Left ventricle myocardium superior (tissue), 1 donor: ENCODE measurements around the gene PRR18. TPM values are rescaled to one million over a fixed set of nuclear protein-coding genes. Genes with fewer than 3 reads are reported as not detected.

ENCODE experiments used
- ATAC-seq: fragments of 200-7000 bp; cut with Tn5 transposase; one replicate; pipeline ENCODE4 v1.9.1; 2020; ENCODE audit warnings: mild to moderate bottlenecking, moderate library complexity
- DNase-seq: peaks from one replicate; pipeline ENCODE4 v3.0.0-alpha.2; 2020
- intact Hi-C: fragments of 100-400 bp; cut with micrococcal nuclease; formaldehyde crosslinking; loops from one replicate; pipeline ENCODE4 v1.11.0; 2022
- total RNA-seq: library from RNA; stranded (reverse); fragmentation: NEBNext Ultra II Directional; extraction: Animal tissue kit (Norgen Biotek cat#: 25700); gene quantifications from one replicate; pipeline ENCODE4 v1.2.1, GENCODE V29; 2021
- donor health status: DM: no; HTN: yes; CAD: no; lungs with severe emphysema.

PRR18 gene
- total RNA-seq, 1 donor from 2014 or later = not detected

DNA sequence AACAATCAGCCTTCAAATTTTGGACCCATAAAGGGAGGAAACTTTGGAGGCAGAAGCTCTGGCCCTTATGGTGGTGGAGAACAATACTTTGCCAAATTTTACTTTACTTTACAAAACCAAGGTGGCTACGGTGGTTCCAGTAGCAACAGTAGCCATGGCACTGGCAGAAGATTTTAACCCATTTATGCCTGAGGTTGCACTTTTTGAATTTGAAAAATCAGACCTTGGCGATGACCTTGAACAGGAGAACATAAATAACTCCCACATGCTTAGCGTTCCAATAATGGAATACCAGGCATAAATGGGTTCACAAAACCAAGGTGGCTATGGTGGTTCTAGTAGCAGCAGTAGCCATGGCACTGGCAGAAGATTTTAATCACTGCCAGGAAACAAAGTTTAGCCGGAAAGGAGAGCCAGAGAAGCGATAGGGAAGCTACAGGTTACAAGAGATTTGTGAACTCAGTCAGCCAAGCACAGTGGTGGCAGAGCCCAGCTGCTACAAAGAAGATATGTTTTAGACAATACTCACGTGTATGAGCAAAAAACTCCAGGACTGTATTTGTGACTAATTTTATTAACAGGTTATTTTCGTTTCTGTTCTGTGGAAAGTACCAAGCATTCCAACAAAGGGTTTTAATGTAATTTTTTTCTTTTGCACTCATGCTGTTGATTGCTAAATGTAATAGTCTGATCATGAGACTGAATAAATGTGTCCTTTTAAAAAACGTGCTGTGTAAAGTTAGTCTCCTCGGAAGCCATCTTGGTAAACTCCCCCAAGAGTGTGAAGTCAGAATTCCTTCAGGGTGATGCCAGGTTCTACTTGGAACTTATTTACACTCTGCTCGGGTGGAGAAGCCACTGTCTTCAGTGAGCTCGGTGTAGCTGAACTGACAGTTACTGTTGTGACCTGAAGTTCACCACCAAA lies 27.4 kb upstream of the PRR18 start:
- DNase-seq (no peak), ATAC-seq (no peak)
- intact Hi-C loops = loop anchor here (10.0 kb wide), 1 partner anchor 49 kb away; the partner anchor contains the start of gene MPC1

GRCh38 chr6:166334878-166335277 lies 26.7 kb upstream of the PRR18 start:
- DNase-seq (no peak), ATAC-seq (no peak)
- intact Hi-C loops = loop anchor here (10.0 kb wide), 1 partner anchor 50 kb away; the partner anchor contains the start of gene MPC1

DNA sequence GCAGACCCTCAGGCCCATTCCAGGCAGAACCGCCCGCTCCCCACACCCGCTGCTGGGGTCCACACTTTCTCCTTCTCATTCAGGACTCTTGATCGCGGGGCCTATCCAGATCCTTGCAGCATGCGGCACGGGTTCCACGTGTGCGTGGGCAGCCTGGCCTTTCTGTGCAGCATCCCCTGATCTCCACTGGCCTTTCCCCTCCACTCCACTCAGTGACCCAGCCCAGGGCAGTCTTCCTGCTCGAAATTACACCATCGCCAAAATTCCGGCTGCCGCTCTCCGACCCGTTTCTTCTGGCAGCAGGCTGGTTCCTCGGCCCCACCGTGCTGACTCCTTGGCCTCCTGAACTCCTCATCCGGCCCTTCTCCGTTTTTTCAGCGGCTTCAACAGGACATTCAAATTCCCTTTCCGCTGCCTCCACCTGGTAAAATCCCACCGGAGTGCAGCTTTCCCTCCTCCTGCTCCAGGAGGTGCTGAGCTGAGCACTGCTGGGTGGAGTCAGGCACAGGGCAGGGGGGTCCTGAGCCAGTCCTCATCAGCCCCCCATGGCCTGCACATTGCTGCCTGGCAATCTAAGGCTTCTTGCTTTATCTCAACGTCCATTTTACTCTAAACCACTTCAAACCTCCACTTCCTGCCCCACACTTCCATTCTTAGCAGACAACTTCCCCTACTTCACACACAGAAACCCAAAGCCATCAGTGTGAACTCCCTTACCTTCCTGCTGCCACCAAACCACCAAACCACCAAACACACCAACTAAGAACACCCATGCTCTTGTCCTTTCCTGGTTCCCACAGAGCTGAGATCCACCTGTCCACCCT lies 25.2 kb upstream of the PRR18 start:
- DNase-seq (no peak), ATAC-seq (no peak)
- intact Hi-C loops = loop anchor here (10.0 kb wide), 1 partner anchor 51 kb away; the partner anchor contains the start of gene MPC1

- ATAC-seq (no peak), DNase-seq (no peak)
- intact Hi-C loops = loop anchor here (10.0 kb wide), 1 partner anchor 53 kb away; the partner anchor contains the start of gene MPC1
These were observed 23.6 kb upstream of the PRR18 start for GRCh38 chr6:166331503-166332415.

GRCh38 chr6:166330612-166331011 lies 22.4 kb upstream of the PRR18 start:
- DNase-seq = peak; percentile 77
- intact Hi-C loops = loop anchor here (10.0 kb wide), 1 partner anchor 54 kb away; the partner anchor contains the start of gene MPC1
- peak; percentile 92 for ATAC-seq

DNA sequence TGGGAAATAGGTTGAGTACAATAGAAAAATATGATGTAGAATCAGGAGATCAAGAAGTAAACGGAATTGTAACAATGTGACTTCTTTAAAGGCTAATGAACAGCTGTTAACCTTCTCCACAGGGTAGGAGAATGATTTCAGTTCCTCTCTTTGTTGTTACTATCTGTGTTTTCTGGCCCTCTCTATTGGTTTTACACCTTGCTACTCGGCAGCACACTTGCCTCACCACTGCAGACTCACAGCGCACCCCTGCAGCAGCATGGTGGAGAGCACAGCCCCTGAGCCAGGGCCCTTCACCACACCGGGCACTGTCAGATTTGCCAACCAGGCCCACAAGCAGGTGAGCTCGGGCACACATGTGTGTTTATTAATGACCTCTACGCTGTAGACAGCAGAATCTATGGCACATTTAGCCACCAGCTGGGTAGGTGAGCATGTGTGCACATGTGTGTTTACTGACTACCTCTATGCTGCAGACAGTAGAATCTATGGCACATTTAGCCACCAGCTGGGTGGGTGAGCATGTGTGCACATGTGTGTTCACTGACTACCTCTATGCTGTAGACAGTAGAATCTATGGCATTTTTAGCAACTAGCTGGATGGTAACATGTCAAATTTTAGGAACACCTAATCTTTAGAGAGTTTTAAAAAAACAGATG lies 17.3 kb upstream of the PRR18 start:
- DNase-seq (no peak), ATAC-seq (no peak)
- intact Hi-C loops = no loop called here

- ATAC-seq (no peak), DNase-seq (no peak)
- intact Hi-C loops = no loop called here
These were observed 15.2 kb upstream of the PRR18 start for GRCh38 chr6:166323395-166323794.

DNA sequence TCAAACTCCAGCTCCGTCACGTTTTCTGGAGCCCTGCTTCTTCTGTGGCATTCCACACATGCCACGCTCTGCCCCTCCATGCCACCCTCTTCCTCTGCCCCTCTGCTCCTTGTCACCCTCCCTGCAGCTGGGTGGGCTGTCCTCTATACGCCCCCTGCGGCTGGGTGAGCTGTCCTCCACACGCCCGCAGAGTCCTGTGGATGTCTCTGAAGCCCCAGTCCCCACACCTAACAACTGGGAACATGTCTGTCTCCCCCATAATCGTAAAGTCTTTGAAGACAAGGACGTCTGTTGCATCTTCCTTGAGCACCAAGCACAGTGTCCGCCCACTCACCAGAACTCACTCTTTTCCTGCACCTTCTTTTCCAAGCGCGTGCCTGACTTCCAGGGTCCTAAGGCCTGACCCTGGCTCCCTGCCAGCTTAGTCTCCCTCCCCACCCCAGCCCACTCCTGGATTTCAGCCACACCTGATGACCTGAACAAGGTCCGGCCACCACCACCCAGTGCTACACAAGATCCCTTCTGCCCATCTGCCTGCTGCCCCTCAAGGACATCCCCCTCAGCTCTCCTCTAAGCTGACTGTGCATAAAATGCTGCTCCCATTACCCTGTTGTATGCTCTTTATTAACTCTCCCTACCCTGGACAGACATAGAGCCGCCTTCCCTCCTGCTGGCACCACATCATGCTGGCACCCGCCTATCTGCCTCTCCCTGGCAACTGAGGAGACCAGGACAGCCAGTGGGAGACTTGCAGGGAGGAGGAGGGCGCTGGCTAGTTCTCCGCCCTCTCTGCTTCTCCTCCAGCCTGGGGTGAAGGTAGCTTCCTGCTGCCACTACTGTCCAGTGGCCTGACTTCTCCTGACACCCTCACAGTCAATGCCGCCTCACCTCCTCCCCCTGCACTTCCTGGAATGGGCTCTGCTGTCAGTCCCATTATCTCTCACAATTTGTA lies 10.7 kb upstream of the PRR18 start:
- intact Hi-C loops = no loop called here
- peak; percentile 99 for ATAC-seq
- peak; percentile 71 for DNase-seq

DNA sequence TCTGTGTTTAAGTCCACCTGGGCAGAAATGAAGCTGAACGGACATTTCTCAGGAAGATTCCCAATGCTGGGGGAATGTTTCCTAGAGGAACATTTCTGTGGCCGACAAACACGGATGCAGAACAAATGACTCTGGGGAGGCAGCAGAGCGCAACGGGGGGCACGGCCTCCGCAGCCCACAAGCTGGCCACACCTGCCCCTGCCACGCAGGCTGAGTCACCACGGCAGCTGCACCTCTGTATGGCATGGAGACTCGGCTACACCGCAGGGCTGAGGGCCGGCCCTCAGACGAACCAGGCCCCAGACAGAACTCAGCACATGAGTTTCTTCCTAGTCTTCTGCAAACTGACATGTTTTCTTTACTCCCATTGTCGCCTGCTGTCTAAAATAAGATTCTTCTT lies 10.0 kb upstream of the PRR18 start:
- DNase-seq = no peak
- intact Hi-C loops = no loop called here
- no peak for ATAC-seq

DNA sequence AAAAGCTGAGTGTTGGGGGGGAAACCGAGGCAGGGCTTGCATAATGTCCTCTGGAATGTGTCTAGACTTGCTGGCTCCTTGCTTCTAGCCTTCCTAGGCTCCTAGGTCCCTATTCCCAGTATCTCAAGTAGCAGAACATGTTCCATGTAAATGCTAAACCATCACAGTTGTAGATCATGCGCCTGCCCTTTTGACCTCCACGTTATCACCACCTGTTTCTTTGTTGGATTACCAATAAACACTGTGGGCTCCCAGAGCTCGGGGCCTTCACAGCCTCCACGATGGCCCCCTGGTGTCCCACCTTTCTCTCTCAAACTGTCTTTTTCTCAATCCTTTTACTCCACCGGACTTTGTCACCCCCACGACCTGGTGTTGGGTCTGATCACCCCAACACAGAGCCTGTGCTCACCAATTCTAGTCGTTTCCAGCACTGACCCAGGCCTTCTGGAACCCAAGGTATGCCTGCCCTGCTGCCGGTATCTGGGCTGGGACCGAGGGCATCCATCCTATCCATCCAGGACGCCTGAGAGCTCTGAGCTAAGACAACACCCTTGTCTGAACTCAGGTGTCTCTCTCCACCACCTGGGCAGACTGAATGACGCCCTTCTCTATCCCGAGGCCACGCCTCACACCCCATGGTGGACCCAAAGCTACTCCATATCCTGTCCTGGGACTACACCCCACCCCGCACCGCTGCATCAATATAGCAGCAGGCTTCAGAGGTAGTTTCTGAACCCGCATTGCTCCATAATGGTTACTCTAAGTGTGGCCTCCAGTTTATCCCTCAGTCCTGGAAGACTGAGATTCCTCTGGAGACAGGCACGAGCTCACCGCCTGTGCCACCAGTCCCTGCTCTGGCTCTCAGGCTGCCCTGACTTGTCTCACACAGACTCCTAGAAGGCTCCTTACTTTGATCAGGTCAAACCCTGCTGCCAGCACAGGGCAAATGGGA lies 9.3 kb upstream of the PRR18 start:
- DNase-seq (no peak), ATAC-seq (no peak)
- intact Hi-C loops = no loop called here

GRCh38 chr6:166315436-166315835 lies 7.2 kb upstream of the PRR18 start:
- intact Hi-C loops = no loop called here
- no peak for DNase-seq
- no peak for ATAC-seq

- DNase-seq (no peak), ATAC-seq (no peak)
- intact Hi-C loops = no loop called here
These were observed 6.3 kb upstream of the PRR18 start for GRCh38 chr6:166314454-166314853.

DNA sequence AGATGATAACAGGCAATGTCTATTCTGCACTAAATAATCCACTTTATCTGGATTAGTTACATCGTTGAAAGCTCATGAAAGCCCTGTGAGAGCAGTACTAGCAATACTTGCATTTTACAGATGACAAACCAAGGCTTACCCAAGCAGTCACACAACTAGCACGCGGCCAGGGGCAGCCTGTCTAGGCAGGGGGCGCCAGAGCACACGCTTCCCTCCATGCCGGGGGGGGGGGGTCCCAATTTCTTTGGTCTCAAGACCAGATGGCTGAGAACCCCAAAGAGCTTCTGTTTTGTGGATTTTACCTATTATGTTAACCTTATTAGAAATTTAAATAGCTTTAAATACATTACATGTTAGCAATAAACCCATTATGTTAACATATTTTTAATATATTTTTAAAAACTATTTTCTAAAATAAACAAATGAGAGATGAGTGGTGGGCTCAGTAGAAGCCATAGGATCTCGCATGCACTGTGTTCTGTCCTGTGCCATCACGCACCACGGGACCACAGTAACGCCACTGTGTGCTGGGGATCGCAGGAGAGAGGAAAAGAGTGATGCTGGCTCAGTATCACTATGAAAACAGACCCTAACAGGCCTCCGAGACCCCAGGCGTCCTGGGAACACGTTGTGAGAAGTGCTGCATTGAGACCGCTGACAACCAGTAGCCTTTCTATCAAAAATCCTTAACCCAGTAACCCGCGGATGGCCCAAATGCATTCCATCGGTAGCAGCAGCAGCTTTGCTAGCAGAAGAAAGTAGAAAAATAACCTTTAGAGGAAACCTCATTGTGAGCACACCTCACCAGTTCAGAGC lies 5.3 kb upstream of the PRR18 start:
- DNase-seq (peak; percentile 62), ATAC-seq (peak; percentile 80)
- intact Hi-C loops = loop anchor here (2.0 kb wide), 1 partner anchor 87 kb away; no protein-coding TSS in a partner anchor

- ATAC-seq (no peak), DNase-seq (no peak)
- intact Hi-C loops = loop anchor here (2.0 kb wide), 1 partner anchor 88 kb away; no protein-coding TSS in a partner anchor
These were observed 4.6 kb upstream of the PRR18 start for GRCh38 chr6:166312832-166313231.

DNA sequence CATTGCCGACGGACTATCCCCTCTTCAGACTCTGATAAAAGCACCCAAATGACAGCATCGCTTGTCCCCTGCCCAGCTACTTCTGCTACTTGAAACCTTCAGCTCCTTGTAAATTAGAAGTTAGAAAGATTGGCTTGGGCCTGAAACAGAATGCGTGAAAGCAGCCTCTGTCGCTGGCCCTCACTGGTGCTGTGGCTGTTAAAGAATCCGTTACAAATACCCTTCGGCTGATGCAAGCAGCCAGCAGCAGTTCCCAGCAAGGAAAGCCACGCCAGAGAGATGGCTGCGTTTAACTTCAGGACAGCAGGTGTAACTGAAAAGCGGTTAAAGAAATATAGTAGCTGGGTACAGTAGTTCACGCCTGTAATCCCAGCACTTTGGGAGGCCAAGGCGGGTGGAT lies 2.4 kb upstream of the PRR18 start:
- intact Hi-C loops = no loop called here
- no peak for ATAC-seq
- DNase-seq = no peak
